Measurements from ENCODE around the gene APBA2.

- TF ChIP-seq GATA2 (IDR thresholded peaks at IDR 0.05; ENCODE audit: low read depth, low read length) (no peak), GATA3 (IDR thresholded peaks at IDR 0.05; ENCODE audit: low read depth, low read length) (no peak)
Measured at GRCh38 chr15:29035336-29036285, 149.8 kb downstream of the APBA2 start.

All from SH-SY5Y (cell line).